Measurements from ENCODE around the gene ADAMTS15.

DNA sequence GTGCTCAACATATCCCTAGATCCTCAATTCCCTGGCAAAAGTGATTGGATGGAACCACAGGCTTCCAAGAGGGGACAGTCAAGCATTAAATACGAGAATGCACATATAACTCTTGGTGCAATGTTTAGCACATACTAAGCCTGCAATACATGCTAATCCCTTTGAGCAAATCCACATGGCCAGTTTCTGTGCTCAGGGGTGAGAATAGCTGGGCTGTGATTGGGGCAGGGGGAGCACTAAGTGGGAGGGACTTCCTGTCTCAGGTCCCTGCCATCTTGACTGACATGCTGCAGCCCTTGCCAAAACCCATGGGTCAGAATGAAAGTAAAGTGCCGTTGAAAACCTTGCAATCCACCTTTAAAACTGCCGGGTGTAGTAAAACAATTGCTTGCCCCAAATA is 2.7 kb upstream of the ADAMTS15 start:
- TF ChIP-seq CTCF (IDR thresholded peaks at IDR 0.05) (no peak), POLR2A (IDR thresholded peaks at IDR 0.05) (no peak), POLR2AphosphoS5 (IDR thresholded peaks at IDR 0.05) (no peak)
